Smooth muscle cell of the brain vasculature (primary cell): ENCODE data around the gene ENTPD2.
"Not testable (repeated sequence)": the region's sequence is repeated elsewhere in the genome, so short reads cannot be mapped to it uniquely, and the experiment has no call there.

Source experiments
- DNase-seq: peaks from one replicate; pipeline ENCODE4 v3.0.0-alpha.2; 2012; ENCODE audit warnings: low read depth, low spot score

ENTPD2 gene

DNA sequence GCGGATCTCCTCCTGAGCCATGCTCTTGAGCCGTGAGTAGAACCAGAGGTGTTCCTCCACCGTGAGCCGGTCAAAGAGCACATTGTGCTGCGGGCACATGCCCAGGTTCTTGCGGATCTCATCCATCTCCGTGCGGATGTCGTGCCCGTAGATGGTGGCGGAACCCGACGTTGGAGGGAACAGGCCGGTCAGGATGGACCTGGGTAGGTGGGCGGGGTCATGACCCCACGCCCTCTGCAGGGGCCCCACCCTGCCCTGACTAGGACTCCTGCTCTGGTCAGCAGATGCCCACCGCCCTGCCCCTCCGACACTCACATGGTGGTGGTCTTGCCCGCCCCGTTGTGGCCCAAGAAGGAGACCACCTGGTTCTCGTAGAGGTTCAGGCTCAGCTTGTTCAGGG lies 37.9 kb downstream of the ENTPD2 start:
- no peak for DNase-seq

DNA sequence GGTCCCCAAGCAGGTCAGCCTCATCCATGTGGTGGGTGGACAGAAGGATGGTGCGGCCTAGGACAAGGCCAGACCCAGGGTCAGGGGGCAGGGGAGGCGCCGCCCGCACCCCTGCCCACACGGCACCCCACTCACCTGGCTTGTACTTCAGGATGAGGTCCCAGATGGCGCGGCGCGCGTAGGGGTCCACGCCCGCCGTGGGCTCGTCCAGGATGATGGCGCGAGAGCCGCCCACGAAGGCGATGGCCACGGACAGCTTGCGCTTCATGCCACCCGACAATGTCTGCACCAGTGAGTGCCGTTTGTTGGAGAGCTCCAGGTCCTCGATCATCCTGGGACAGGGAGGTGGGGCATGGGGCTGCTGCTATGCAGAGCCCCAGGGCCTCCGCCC lies 38.3 kb downstream of the ENTPD2 start:
- no peak for DNase-seq

DNA sequence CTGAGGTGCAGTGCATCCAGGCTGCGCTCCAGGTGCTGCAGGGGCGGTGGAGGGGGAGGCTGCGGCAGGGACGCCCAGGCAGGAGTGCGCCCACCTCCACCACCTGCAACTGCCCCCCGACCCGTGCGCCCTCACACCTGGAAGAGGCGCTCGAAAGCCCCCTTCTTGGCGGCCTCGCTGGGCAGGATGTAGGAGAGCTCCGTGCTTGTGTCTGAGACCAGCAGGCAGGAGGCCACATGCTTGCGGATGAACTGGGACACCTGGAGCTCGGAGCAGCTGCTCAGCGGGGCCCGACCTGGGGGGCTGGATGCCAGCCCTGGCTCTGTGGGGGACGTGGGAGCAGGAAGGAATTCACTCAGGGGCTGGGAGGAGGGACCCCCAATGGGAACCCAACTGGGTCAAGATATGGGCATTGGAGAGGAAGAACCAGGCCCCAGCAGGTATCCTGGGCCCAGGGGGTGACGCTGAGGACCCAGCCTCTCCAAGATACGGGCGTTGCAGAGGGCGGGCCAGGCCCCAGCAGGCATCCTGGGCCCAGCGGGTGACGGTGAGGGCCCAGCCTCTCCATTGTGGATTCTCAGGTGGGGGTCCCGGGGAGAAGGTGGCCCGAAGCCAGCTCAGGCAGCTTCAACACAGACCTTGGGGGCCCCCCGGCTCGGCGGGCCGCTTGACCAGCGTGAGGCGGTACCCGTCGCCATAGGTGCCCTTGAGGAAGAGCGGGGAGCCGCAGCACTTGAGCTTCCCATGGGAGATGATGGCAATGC lies 38.9 kb downstream of the ENTPD2 start:
- no peak for DNase-seq

DNA sequence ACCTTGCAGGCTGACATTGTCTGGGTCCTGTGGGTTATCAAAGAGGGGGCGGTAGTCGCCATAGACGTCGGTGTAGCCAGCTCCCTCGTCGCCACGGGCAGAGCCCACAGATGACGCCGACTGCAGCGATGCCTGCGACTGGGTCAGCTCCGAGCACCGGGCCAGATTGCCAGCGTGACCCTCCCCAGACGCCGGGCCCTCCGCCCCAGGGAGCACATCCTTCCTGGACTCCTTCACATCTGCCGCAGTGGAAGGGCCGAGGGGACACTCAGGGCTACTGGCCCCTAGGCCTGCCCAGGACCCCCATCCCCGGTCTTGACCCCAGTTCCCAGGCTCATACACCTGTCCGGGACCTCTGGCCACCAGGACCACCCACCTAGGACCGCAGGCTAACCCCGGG lies 39.7 kb downstream of the ENTPD2 start:
- DNase-seq, result no peak

DNA sequence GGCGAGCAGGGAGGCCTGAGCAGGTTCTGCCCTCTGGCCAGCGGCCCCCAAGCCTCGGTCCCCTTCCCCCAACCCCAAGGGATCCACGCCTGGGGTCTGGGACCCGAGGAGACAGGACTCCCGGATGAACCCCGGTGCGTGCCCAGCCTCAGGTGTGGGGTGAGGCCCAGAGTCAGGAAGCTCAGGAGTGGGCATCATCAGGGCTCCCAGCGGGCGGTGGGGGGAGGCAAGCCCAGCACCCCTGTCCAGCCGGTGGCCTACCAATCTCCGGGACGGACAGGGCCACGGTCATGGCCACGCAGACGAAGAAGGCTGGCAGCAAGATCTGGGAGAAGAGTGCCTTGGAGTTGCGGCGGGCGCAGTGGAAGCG lies 40.3 kb downstream of the ENTPD2 start:
- no peak for DNase-seq

DNA sequence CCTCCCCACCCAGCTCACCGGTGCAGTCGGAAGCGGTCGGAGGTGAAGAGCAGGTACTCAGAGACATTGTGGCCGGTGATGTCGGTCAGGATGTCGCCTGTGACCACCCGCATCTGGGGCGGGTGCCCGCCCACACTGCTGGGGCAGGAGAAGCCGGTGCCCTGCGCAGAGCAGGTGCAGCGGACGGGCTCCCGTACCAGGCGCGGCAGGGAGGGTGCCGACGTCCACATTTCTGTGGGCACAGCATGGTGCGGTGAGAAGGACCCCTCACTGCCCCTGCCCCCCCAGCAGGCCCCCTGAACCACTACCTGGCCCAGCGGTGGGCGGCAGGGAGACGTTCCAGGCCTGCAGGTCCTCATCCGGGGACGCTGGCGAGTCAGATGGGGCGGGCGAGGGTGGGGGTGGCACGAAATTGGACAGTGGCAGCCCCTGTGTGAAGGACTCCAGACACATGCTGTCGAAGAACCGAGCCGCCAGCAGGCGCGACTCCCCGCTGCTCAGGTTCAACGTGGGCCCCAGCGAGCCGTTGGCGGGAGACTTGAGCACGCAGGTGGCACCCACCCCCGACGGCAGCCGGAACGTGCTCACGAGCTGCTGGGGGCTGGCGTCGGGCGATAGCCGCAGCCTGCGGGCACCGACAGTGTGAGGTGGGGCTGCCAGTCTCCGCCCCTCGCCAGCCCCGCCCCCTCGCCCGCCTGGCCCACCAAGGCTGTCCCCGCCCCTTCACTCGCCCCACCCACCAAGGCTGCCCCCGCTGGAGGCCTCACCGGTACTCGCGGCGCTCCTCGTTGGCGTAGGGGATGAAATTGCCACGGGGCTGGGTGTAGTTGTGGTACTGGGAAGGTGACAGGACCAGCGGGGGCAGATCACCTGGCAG lies 40.9 kb downstream of the ENTPD2 start:
- no peak for DNase-seq

DNA sequence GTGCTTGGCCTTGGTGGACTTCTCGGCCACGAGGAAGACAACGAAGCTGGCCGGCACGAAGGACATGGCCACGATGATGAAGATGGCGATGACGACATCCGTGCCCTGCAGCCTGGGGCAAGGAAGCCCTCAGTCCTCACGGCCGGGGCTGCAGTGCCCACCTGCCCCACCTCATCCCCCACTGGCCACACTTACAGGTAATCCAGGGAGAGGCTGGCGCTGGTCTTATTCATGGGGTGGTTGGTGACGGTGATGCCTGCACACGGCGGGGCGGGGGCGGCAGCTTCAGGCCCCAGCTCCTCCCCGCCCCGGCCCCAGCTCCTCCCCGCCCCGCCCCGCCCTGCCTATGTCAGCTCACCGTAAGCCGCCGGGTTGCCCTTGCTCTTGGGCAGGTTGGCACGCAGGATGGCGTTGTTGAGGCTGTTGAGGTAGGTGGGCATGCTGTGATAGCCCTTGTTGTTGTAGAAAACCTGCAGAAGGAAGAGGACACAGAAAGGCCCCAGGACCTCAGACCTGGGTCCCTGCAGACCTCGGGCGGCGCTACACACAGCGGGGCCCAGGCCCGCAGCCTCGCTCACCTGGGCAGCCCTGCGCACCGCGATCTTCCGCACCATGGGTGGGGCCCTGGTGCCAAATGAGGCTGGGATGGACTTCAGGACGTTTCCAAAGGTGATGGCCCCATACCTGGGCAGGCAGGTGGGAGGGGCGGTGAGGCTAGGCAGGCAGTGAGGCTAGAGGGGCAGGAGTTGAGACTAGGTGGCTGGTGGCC lies 41.8 kb downstream of the ENTPD2 start:
- no peak for DNase-seq

DNA sequence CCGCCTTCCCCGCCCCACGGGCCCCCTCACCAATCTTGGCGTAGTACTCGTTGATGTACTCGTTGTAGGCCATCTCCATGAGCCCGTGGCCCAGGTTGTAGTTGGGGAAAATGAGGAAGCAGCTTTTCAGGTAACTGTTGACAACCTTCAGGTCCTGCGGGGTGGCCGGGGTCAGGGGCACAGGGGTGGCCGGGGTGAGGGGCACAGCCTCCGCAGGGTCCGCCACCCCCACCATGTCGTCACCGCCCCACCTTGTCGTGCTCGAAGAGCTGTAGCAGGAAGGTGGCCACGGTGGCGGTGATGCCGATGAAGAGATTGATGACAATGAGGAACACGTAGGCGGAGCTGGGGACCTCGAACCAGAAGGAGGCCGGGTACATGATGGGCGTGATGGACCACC lies 42.7 kb downstream of the ENTPD2 start:
- DNase-seq, result no peak

DNA sequence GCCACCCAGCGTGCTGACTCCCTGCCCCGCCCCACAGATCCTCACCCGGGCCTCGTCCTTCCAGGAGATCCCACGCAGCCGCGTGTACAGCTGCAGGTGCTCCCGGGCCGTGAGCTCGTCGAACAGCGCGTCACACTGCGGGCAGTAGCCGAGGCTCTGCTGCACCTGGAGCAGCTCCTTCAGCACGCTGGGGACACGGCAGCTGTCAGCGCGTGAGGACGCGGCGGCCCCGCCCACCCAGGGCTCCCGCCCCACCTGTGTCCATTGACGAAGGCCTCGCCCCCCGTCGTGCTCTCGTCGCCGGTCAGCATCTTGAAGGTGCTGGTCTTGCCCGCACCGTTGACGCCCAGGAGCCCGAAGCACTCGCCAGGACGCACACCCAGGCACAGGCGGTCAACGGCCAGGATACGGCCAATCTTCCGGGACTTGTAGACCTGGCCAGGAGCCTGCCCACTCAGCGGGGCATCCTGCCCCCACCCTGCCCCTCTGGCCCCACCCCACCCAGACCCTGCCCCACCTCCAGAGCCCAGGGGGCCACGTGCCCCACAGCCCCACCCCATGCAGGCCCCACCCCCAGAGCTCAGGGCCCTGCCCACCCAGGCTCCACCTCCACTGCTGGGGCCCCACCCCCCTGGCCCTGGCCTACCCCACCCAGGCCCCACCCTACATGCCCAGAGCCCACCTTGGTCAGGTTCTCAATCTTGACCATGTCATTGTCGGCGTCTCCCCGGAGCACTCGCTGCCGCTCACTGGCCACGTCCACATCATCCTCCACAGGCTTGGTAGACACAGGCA lies 43.7 kb downstream of the ENTPD2 start:
- DNase-seq, result no peak

DNA sequence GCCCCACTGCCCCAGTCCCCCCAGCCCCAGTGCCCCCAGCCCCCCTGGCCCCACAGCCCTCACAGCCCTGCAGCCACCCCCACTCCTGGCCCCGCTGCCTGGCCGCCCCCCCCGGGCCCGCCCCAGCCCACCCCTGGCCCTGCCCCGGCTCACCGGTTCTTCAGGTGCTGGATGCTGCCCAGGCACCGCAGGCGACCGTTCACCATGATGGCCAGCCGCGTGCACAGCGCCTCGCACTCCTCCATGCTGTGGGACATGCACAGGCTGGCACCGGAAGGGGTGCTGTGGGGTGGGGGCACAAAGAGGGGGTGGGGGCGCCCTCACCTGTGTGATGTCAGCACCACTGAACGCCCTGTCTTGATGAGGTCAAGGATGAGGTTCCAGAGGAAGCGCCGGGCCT lies 44.6 kb downstream of the ENTPD2 start:
- DNase-seq, result no peak

DNA sequence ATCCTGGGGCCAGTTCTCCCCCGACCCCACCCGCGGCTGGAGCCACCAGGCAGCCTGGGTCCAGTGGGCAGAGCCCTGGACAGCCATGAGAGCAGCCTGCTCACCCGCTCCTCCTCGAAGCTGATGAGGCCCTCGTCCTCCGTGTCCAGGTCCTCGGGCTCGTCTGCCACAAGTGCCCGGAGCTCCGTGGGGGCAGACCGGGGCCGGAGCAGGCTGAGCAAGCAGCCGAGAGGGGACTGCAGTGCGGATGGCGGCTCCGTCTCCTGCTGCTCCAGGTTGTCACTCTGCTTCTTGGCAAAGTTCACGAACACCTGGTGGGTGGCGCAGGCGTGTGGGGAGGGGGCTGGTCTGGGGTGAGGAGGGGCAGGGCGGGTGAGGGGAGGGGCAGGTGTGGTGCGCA lies 45.5 kb downstream of the ENTPD2 start:
- no peak for DNase-seq

DNA sequence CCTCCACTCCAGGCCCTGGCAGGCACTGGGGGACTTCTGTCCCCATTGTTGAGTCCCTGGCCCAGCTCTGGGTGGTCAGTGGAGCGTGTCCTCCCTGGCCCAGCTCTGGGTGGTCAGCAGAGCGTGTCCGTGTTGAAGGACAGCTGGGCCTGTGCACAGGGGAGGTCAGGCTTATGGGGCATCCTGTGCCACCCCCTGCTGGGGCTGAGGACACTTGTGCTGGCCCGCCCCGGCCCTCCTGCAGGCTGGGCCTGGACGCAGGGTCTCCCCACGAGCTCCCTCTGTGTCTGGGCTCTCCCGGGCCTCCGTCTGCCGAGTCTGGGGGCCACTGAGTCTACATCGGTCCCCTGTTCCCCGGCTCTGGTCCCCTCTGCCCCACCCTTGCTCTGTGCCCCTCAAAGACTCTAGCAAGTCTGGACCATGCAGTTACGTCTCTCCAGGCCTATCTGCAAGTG lies 46.0 kb downstream of the ENTPD2 start:
- no peak for DNase-seq

DNA sequence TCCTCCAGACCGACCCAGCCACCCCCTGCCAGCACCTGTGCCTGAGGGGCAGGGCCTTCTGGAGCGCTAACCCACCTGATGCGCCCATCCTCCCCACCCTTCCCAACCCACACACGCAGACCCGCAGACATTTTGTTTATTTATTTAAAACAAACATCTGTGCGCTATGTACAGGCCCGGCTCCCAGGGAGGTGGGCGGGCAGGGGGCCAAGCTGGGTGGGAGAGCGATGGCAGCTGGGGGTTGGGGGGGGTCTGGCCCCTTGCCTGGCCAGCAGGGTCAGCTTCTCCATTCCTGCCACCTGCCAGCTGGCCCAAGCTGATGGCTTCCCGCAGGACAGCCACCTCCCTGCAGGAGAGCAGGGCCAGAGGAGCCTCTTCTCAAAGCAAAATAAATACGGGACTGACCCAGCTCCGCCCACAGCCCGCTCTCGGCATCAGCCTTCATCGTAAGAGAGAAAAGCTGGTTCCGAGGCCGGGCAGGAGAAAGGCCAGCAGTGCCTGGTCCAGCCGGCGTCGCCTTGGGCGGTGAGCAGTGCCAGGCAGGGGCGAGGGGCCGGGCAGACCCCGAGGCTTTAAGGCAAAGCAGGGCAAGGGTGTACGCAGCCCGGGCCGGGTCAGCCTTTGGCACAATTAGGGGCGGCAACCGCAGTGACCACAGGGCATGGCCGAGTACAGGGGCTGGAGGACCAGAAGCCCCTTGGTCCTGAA lies 46.6 kb downstream of the ENTPD2 start:
- peak; percentile 49 for DNase-seq

DNA sequence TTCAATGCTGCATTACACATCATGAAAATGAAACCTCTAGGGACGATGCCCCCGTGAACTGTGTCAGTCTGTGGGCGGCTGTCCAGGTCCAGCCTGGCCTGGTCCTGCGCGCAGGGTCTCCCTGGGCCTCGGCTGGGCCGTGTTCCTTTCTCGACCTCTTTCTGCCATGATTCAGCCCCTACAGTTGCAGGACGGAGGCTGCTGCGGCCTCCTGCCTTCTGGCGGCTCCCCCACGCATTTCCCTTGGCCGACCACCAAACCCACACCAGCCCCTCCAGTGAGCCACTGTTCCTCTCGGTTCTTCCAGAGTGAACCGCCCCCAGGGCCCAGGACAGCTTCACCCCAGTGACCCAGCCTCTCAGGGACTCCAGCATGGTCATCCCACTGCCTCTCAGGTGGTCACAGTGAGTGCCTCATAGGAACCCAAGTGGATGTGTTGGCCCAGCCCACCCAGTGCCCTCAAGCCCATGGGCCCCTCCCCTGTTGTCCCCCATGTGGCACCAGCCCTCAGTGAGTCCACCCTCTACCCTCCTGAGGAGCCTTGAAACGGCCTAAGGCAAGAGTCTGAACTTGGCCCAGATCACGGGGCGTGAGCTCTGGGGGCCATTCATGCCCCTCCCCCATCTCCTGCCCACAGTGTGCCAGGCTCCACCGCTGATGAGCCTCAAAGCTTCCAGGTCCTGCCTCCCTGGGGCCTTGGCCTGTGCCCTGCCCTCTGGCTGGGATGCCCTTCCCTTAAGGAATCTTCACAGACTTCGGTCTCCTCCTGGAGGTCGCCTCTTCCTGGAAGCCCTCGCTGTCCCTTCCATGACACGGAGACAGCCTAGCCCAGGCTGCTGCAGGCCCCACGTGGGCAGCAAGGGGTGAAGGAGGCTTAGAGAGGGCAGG lies 47.5 kb downstream of the ENTPD2 start:
- no peak for DNase-seq

DNA sequence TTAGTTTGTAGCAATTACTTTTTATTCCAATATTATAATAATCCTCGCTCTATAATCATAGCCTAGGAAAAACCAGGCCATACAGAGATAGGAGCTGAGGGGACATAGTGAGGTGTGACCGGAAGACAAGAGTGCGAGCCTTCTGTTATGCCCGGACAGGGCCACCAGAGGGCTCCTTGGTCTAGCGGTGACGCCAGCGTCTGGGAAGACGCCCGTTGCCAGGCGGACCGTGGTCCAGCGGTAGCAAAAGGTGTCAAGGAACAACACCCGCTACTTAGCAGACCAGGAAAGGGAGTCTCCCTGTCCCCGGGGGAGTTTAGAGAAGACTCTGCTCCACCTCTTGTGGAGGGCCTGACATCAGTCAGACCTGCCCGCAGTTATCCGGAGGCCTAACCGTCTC lies 49.6 kb downstream of the ENTPD2 start:
- DNase-seq, result not testable (repeated sequence)

DNA sequence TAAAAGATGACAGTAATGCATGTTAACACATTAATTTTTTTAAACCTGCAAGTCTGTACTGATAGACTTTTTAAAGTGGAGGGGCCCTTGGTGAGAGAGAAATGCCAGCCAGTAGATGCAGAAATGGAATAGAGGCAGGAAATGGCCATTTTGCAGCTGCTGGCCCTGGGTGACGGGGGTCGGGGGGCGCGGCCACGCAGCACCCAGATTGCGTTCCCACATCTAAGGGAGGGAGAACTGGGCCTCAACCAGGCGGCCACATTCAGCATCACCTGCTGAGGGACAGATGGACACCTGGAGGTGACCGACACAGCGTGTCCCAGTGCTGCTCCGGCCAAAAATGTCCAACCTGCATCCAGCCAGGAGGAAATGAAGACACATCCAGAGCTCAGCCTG lies 51.2 kb downstream of the ENTPD2 start:
- no peak for DNase-seq

DNA sequence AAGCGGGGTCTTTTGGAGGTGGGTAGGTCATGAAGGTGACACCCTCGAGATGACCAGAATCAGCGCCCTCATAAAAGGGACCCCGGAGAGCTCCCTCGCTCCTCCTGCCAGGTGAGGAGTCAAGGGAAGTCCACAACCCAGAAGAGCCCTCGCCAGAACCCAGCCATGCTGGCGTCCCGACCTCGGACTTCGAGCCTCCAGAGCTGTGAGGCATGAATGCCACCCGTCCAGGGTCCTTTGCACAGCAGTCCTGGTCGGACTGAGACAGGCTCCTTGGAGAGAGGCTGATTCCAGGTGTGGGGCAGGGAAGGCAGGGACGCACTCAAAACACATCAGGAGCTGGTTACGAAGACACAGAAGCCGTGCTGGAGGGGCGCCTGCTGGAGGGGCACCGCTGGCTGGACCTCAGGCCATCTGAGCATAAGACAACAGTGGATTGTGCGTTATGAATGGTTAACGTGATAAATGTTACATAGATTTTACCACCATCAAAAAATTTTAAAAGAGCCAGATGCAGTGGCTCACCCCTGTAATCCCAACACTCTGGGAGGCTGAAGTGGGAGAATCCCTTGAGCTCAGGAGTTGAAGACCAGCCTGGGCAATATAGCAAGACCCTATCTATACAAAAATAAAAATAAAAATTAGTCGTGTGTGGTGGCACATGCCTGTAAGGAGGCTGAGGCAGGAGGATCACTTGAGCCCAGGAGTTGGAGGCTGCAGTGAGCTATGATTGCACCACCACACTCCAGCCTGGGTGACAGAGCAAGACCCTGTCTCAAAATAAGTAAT lies 51.8 kb downstream of the ENTPD2 start:
- no peak for DNase-seq

DNA sequence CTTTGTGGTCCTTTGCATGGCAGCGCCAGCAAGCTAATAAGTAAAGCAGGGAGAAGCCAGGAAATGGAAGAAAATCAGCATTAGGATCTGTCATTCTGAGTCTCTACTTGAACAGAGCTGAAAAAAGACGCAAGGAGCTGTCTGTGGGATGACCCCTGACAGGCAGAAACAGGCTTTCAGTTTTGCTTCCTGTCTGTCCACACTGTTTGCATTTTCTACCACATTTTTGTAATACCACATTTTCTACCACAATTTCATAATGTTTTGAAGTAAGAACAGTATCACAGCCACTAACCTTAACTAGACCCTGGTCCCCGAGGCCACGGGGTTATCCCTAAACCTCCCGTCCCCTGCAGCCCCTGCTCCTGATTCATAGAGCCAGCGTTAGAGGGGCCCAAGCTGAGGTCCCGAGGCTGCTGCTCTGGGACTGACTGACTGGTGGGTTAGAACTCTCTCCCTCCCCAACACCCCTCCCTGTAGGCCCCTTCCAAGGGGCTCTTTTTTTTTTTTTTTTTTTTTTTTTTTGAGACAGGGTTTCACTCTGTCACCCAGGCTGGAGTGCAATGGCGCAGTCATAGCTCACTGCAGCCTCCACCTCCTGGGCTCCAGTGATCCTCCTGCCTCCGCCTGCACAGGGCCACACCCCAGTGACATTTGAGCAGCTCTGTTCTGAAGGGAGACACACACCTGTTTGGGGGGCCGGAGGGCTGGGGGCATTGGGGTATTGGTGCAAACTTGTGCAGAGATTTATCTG lies 53.5 kb downstream of the ENTPD2 start:
- no peak for DNase-seq
